Left lobe of liver (tissue), 2 donors: Measurements from ENCODE around the gene NR1I2. TPM values are rescaled to one million over a fixed set of nuclear protein-coding genes. Genes with fewer than 3 reads are reported as not detected.

Experiments used
- ATAC-seq: fragments of 200-7000 bp; cut with Tn5 transposase; one replicate; pipeline ENCODE4 v1.9.1; 2020; ENCODE audit warnings: mild to moderate bottlenecking, moderate library complexity
- DNase-seq: peaks from one replicate; pipeline ENCODE4 v3.0.0-alpha.2; 2020; ENCODE audit warnings: low spot score
- total RNA-seq: library from RNA; stranded (reverse); gene quantifications from one replicate; pipeline ENCODE4 v1.2.1, GENCODE V29; 2021
- donor health status: DM: no; HTN: no; CAD: no; lungs with moderate emphysema.
- donor health status: DM: no; HTN: yes; CAD: no.

Gene NR1I2
- total RNA-seq: 206 TPM

DNA sequence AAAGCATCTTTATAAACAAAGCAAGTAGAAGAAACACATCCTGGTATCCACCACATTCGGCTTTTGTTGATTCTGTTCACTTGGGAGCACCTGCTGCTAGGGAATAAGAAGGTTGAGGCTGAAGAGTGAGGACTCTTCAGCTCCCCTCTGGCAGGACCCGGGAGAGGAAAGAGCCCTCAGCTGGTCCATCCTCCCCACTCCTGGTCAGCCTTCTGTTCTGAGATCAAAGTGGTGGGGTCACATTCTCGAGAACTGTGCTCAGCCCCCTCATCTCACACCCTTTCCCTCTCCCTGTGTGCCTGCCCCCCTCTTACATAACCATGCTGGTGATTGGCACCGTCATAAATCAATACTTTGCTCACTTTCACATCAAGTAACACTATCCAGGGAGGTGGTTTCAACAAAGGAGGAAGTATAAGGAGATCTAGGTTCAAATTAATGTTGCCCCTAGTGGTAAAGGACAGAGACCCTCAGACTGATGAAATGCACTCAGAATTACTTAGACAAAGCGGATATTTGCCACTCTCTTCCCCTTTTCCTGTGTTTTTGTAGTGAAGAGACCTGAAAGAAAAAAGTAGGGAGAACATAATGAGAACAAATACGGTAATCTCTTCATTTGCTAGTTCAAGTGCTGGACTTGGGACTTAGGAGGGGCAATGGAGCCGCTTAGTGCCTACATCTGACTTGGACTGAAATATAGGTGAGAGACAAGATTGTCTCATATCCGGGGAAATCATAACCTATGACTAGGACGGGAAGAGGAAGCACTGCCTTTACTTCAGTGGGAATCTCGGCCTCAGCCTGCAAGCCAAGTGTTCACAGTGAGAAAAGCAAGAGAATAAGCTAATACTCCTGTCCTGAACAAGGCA, at the start of gene NR1I2:
Gene NR1I2 (plus strand): TSS at position 772 of the 869 bp plus-strand sequence.
- DNase-seq (peak; percentile 71), ATAC-seq (peak; percentile 66)

DNA sequence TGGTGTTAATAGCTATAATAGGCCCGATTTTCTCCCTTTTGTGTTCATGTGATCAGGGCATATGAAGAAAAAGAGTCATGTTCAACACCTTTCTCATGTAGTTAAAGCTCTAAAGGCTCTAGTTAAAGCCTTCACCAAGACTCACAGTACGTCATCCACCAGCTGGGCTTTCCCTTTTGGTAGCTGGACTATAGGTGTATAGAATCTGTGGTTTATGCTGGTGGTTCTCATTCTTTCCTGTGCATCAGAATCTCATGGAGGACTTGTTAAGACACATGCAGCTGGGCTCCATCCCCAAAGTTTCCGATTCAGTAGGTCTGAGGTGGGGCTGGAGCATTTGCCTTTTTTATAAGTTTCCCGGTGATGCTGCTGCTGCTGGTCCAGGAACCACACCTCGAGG, 48.1 kb upstream of the NR1I2 start:
- no peak for ATAC-seq

DNA sequence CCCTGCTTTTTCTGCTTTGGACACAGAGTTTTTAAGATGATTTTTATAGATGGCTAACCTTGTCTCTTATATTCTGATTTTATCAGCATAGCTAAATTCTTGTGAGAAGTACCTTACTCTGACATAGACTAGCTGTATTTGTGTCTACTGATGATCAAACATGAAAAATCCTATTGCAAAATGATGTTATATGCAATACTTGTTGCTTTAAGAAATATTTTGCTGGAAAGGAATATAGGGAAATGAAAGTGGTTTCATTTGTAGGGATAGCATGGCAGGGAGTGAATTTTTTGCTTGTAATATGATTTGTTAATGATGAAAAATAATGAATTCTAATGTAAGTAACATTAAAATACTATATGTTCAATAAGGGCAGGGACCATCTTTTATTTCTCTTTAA, 43.2 kb upstream of the NR1I2 start:
- no peak for DNase-seq
- no peak for ATAC-seq

More for the DNA sequence above, 48.1 kb upstream of the NR1I2 start:
- DNase-seq: no peak

DNA sequence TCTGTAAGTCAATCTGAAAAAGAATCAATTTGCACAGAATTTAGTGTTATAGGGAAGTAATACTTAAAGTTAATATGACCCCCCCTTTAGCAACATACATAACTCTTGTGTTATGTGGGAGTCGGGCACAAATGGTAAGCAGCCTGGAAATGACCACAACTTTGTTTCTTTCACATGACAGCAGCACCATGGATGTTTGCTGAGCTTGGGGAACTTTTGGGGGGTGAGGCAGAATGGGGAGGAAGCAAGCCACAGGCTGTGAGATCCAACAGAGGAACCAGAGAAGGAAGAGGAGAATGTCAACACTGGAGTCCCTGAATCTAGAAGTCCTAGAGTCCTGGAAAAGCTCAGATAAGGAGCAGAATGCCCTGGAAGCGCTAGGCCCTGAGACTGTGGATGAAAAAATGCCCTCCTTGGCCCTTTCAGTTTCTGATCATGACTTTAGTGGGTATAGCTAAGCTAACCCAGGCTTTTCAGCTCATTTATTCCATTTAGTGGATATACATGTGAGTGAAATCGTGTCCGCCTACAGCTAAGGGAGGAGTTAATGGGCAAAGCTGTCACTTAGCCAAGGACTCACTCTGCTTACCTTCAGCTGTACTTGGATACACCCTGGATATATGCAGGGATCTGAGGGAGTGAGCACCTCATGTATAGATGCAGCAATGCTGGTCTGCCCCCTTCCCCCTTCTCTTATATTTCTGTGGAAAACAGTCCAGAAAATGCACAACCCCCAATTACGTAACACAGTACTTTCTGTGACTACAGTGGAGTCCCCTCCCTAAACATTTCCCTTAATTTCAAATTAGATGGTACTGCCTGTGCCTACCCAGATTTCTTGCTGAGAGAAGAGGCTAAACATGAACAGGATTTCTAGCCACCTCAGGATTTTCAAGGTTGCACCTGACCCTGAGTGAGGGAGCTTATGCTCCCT, 40.0 kb upstream of the NR1I2 start:
- ATAC-seq (peak; percentile 29), DNase-seq (no peak)

DNA sequence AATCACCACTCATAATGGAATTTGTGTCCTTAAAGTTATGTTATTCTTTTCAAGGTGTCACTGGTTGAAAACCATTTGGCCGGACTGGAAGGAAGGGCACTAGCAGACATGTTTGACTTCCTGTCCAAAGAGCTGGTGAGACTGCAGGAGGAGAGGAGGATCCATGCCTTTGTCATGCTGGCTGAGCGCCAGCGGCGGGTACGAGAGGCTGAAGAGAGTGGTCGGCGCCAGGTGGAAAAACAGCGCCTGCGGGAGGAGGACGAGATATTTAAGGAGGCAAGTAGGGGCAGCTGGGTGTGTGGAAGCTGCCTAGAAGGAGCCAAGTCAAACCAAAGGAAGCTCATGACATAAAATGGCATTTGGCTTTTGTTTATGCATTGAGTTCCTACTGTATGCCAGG, 38.0 kb upstream of the NR1I2 start:
- DNase-seq (no peak), ATAC-seq (no peak)

DNA sequence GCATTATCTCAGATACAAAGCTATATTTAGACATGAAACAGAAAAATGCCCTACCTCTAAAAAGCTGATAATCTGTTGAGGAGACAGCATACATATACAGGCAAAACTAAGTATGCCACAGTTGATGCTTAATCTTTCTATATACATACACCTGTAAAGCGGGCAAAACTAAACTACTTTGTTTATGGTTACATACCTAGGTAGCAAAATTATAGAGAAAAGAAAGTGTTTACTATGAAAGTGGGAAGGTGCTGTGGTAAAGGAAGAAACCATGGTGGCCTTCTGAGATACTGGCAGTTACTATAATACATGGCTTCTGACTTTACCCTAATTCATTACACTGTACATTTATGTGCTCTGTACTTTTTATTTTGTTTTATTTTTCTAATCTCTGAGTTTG, 36.0 kb upstream of the NR1I2 start:
- ATAC-seq (no peak), DNase-seq (no peak)

DNA sequence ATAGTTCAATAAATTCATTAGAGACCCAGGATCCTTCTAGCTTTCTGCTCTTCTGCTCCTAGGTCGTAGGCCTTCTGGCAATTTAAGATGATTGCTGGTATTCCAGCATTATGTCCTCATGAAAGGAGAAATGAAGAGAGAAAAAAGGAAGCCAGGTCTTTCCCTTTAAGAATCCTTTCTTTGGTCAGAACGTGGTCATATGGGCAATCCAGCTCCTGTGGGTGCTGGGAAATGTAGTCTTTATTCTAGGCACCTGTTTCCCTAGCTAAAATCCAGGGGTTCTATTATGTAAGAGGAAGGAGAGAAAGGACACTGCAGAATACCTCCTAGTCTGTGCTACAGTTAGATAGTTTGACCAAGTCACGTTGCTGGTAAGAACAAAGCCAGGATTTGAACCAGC, 35.5 kb upstream of the NR1I2 start:
- no peak for ATAC-seq
- DNase-seq: no peak

DNA sequence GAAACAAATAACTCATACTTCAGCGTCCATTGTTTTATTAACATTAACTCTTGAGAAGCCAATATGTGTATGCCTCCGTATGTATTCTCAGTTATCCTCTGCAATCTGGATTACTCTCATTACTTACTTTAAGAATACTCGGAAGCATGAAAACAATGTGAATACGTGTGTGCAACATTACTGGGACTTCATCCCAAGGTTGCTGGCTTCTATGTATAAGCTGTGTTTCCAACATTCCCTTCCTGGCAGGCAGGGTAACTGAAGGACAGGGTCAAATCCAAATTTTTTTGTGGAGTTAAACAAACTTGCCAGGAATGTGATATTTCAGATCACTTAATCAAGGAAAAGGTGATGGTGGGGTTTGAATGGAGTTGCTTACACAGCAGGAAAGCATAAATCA, 34.5 kb upstream of the NR1I2 start:
- DNase-seq: no peak

DNA sequence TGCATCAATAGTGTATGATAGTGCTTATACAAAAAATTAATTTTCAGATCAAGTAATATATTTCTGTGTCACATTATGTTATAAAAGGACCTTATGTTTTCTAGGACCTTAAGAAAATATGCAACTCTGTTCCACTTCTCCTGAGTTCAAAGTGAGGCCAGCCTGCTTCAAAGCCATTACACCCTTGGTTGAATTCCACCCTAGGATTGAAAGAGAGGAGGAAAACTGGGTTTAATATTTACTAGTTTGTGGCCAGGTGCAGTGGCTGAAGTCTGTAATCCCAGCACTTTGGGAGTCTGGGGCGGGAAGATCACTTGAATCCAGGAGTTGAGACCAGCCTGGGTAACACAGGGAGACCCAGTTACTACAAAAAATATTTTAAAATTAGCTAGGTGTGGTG, 32.9 kb upstream of the NR1I2 start:
- ATAC-seq (no peak), DNase-seq (no peak)

More for the DNA sequence above, 34.5 kb upstream of the NR1I2 start:
- ATAC-seq: no peak

DNA sequence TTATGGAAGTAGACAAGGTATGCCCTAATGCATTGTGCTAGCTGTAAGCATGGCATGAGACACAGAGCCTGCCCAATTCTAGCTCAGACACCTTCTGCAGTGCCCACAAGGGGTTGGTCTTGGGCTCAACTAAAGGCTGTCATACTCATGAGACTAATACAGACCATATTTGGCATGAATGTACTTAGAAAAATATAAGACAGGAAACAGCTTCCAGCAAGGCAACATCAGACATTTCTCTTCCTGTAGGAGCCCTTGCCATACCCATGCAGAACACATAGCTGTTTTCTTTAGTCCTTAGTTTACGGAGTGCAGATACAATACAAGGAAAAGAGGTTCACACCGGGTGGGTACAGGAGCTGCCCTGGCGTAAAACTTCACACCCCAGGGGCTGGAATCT, 30.5 kb upstream of the NR1I2 start:
- ATAC-seq (no peak), DNase-seq (no peak)

DNA sequence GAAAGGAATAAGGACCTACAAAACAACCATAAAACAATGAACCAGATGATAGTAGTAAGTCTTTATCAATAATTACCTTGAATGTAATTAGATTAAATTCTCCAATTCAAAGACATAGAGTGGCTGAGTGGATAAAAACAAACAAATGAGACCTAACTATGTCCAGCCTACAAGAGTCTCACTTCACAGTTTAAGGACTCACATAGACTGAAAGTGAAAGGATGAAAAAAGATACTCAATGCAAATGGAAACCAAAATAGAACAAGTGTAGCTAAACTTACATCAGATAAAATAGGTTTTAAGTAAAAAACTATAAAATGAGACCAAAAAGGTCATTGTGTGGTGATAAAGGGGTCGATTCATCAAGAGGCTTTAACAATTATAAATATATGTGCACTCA, 21.9 kb upstream of the NR1I2 start:
- ATAC-seq: no peak
- no peak for DNase-seq

DNA sequence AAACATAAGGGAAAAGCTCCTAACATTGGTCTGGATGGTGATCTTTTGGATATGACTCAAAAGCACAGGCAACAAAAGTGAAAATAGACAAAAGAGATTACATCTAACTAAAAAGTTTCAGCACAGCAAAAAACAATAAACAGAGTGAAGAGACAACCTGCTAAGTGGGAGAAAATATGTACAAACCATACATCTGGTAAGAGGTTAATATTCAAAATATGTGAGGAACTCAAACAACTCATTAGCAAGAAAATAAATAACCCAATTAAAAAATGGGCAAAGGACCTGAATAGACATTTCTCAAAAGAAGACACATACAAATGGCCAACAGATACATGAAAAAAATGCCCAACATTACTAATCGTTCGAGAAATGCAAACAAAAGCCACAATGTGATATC, 19.0 kb upstream of the NR1I2 start:
- DNase-seq (no peak), ATAC-seq (no peak)

DNA sequence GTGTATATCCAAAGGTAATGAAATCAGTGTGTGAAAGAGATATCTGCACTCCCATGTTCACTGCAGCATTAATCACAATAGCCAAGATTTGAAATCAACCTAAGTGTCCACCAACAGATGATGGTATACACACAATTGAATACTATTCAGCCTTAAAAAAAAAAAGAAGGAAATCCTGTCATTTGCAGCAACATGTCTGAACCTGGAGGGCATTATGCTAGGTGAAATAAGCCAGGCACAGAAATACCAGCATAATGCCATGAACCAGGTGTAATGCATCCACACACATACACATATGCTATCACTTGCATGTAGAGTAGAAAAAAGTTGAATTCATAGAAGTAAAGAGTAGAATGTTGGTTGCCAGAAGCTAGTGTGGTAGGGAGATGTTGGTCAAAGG, 18.4 kb upstream of the NR1I2 start:
- ATAC-seq: no peak
- DNase-seq: no peak

DNA sequence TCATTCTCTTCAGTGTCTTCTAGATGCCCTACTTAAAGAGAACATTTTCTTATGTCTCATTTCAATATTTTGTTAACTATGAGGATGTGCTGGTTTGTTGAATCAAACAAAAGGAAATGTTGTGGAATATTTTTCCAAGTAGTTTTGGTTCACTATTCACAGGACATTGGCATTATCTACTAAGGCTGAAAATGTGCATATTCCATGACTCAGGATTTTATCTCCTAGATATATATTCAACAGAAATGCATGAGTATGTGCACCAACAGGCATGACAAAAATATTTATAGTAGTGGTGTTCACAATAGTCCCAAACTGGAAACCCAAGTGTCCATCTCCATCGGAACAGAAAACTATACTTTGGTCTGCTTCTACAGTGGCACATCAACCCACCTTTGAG, 16.7 kb upstream of the NR1I2 start:
- DNase-seq (no peak), ATAC-seq (no peak)

DNA sequence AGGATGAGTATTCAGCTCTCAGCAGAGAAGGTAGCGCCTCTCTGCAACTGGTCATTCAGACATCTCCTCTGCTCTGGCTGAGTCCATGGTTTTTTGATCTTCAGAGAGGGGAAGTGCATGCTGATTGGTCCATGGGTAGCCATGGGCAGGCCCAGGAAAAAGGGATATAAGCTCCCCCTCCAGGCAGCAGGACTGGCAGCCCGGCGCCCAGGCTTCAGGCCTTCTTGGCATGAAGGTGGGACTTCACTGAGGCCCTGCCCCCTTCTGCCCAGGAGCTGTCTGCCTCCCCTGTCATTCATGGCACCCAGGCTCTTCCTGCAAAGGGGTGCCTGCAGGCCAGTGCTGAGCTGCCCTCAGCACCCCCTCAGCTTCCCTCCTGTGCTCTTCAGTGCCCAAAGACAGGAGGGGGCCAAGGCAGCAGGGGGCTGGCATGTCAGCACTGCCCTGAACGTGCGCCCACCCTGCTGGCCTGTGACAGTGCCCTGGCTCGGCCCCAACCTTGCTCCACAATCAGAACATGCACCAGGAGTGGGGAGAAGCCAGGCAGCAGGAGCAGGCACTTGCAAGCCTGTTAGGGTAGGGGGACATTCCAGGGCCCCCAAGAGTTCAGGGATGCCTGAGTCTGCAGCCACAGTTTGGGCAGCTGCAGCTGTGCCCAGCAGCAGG, 13.8 kb upstream of the NR1I2 start:
- ATAC-seq (no peak), DNase-seq (no peak)

DNA sequence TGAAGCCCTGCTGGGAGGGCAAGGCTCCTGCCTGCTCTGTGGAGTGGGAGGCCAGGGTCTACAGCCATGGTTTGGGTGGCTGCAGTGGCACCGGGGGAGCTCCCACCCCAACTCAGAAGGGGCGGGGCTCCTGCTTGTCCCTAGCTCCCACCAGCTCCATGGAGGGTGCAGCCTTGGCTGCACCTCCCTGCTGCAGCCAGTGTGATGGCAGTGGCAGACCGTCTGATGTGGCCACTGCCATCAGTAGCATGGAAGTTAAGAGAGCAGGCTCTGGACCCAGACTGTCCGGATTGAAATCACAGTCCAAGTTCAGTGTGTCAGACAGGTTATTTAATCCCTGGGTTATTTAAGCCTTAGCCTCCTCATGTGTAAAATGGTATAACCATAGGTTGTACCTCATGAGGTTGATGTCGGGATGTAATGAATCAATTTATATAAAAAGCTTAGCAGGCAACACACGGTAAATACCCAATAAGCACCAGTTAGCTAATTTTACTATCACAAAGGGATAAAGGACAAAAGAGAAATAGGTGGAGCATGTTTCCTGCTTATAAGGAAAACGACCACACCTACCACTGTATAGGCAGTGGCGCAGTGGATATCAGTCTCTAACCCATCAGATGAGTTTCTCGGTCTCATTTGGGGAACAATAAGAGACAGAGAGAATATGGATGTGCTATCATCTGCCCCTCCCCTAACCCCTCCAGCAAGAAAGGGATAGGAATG, 13.1 kb upstream of the NR1I2 start:
- no peak for ATAC-seq
- no peak for DNase-seq

DNA sequence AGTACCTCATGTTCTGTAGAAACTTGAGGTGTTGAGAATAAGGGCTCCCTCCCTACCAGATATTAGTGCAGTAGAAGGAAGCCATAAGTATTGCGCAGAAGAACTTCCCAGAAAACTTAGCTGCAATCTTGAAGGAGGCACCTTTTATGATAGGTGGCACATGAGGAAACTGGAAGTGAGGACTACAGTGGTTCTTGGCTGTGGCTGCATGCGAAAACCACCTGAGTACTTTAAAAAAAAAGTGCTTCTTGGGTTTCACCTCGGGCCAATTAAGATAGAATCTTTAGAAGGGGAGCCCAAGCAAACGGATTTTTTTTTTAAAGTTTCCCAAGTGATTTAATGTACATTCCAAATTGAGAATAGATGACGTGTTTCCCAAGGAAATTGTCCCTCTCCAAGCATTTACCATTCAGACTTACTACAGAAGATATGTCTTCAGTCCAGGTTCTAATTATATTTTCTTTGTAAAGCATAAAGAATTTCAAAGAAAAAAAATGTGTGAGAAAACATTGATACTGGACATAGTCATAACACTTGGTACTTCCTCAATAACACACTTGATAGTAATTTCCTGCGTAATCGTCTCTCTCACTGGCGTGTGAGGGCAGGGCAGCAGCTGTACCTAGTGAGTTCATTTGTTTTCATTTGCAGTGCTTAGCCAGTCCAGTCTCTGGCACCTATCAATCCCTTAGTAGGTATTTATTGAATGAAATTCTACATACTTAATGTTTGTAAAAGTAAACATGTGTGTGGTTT, 12.3 kb upstream of the NR1I2 start:
- ATAC-seq: no peak
- DNase-seq: no peak

DNA sequence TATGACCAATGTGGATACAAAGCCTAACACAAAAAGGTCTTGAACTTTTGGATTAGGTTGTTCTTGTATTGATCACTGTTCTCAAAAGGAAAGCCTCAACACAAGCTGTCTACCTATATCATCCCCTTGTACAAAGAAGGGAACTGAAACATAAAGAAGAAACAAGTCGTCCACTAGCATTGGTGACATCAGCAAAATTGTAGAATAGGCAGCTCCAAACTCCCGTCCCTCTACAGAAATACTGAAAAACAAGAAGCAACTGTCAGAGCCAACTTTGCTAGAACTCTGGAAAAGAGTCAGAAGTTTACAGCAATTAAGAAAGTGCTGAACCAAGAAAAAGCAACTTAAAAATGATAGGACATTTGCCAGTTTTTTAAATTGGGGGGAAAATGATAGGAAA, 7.5 kb upstream of the NR1I2 start:
- DNase-seq (no peak), ATAC-seq (no peak)

DNA sequence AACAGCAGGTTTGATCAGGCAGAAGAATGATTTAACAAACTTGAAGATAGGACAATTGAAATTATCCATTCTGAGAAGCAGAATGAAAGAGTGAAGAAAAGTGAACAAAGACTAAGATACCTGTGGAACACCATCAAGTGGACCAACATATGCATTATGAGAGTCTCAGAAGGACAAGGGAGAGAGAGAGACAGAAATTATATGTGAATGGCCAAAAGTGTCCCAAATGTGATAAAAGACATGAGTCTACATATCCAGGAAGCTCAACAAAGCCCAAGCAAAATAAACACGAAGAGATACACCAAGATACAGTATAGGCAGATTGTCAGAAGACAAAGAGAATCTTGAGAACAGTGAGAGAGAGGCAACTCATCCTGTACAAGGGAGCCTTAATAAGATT, 5.6 kb upstream of the NR1I2 start:
- DNase-seq (no peak), ATAC-seq (no peak)

DNA sequence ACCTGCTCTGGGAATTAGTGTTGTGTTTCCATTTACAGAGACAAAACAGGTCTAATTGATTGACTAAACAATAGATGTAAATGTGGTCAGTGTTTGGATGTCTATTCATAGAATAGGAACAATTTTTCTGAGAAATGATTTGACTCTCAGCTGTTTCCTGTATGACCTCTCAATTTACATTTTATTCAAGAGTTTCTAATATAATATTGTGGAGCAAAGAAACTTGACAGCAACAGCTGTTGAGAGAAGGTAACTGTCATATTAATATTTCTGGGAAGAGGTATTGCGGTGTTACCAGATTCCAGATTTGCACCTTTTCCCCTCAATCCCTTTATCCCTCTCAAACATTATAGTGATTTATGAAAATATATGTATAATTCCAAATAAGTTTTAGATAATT, 3.7 kb upstream of the NR1I2 start:
- ATAC-seq (no peak), DNase-seq (no peak)
